SK-N-MC (cell line): ENCODE measurements around the gene CCDC159.

ENCODE experiments used
- DNase-seq: peaks from one replicate; pipeline ENCODE4 v3.0.0-alpha.2; 2011; ENCODE audit warnings: low read depth, low spot score
- H3K27ac ChIP-seq: fragments of 200-600 bp; sonication (generic); 2 replicates; pipeline ENCODE4 v1.5.1; 2016; ENCODE audit warnings: mixed run types
- H3K36me3 ChIP-seq: fragments of 200-600 bp; sonication (generic); 2 replicates; pipeline ENCODE4 v1.6.1; 2017; ENCODE audit warnings: antibody characterized with exemption, low read length, mixed read lengths; ENCODE audit not compliant: insufficient read depth
- H3K4me3 ChIP-seq: fragments of 200-600 bp; sonication (generic); 2 replicates; pipeline ENCODE4 v1.5.1; 2016
- H3K9ac ChIP-seq: fragments of 200-600 bp; sonication (generic); 2 replicates; pipeline ENCODE4 v1.8.0; 2017; ENCODE audit warnings: mixed run types, mixed read lengths; ENCODE audit not compliant: insufficient read length
- H3K9me3 ChIP-seq: fragments of 200-600 bp; sonication (generic); 2 replicates; pipeline ENCODE4 v1.6.1; 2017; ENCODE audit warnings: low read depth, mild to moderate bottlenecking, antibody characterized with exemption, low read length, moderate library complexity, mixed read lengths
- EZH2 ChIP-seq: fragments of 200-600 bp; sonication (generic); IDR thresholded peaks from one replicate; pipeline ENCODE4 v1.6.1; 2017; ENCODE audit warnings: antibody characterized with exemption
- FOXP2 ChIP-seq: optimal IDR thresholded peaks from 2 replicates; pipeline ENCODE3; 2011; ENCODE audit warnings: mild to moderate bottlenecking, moderate library complexity; ENCODE audit not compliant: insufficient read depth; ENCODE audit errors: extremely low read length, control extremely low read depth
- POLR2AphosphoS5 ChIP-seq: IDR thresholded peaks from 2 replicates; pipeline ENCODE4 v1.6.1; 2012; ENCODE audit warnings: mild to moderate bottlenecking, low read depth, low read length, borderline replicate concordance

CCDC159 gene

GRCh38 chr19:11361771-11362731, 15.7 kb downstream of the CCDC159 start:
- TF ChIP-seq EZH2 (no peak), POLR2AphosphoS5 (no peak), FOXP2 (no peak)
- no peak overlapping the region for H3K27ac ChIP-seq
- no peaks in the 10 kb centered on the region for H3K9me3 ChIP-seq
- H3K4me3 ChIP-seq: no peak overlapping the region
- no peaks in the 10 kb centered on the region for H3K36me3 ChIP-seq
- H3K9ac ChIP-seq: no peak overlapping the region
- DNase-seq: no peak

DNA sequence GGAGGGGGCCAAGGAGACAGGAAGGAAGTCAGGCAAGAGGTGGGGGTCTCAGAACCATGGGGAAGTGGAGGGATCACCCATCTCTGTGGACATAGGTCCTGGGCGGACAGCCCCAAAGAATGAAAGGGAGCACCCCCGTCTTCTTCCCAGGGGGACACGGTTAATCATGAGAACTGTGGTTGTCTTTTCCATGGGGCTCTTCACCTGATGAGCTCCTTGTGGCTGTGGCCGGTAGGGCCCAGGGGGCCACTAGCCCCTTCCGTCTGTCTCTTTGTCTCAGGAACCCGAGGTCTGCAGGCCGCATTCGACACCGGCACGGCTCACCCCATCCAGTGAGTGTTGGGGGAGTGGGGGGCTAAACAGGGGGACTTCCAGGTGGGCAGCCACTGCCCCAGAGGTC, 17.6 kb downstream of the CCDC159 start:
- Histone ChIP-seq H3K36me3 (no peaks in the 10 kb centered on the region), H3K4me3 (no peak overlapping the region), H3K9ac (no peak overlapping the region), H3K9me3 (no peaks in the 10 kb centered on the region), H3K27ac (no peak overlapping the region)
- TF ChIP-seq POLR2AphosphoS5 (no peak), EZH2 (no peak), FOXP2 (no peak)
- DNase-seq: no peak

DNA sequence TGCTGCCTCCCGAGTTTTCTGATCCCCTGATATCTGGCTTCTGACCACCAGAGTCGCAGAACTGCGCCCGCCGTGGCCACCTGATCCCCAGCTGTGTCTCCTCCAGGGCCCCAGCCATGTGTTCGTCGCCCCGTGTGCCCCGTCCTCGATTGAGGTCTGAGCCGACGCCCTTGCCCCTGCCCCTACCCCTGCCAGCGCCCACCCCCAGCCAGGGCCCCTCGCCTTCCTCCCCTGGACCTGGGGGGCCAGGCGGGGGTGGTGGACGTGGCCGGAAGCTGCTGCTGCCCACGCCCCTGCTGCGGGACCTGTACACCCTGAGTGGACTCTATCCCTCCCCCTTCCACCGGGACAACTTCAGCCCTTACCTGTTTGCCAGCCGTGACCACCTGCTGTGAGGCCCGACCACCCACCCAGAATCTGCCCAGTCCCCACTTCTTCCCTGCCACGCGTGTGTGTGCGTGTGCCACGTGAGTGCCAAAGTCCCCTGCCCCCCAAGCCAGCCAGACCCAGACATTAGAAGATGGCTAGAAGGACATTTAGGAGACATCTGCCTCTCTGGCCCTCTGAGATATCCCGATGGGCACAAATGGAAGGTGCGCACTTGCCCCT, 18.1 kb downstream of the CCDC159 start:
- no peaks in the 10 kb centered on the region for H3K36me3 ChIP-seq
- no peak overlapping the region for H3K9ac ChIP-seq
- TF ChIP-seq EZH2 (no peak), FOXP2 (no peak), POLR2AphosphoS5 (no peak)
- H3K27ac ChIP-seq: no peak overlapping the region
- H3K9me3 ChIP-seq: no peaks in the 10 kb centered on the region
- DNase-seq: no peak
- no peak overlapping the region for H3K4me3 ChIP-seq

DNA sequence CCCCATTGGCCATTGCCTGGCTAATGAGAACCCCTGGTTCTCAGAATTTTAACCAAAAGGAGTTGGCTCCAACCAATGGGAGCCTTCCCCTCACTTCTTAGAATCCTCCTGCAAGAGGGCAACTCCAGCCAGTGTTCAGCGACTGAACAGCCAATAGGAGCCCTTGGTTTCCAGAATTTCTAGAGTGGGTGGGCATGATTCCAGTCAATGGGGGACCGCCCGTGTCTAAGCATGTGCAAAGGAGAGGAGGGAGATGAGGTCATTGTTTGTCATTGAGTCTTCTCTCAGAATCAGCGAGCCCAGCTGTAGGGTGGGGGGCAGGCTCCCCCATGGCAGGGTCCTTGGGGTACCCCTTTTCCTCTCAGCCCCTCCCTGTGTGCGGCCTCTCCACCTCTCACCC, 18.6 kb downstream of the CCDC159 start:
- no peak overlapping the region for H3K27ac ChIP-seq
- H3K9ac ChIP-seq: no peak overlapping the region
- no peaks in the 10 kb centered on the region for H3K36me3 ChIP-seq
- no peak overlapping the region for H3K4me3 ChIP-seq
- no peak for TF ChIP-seq FOXP2
- TF ChIP-seq EZH2: no peak
- no peak for TF ChIP-seq POLR2AphosphoS5
- no peaks in the 10 kb centered on the region for H3K9me3 ChIP-seq
- no peak for DNase-seq

GRCh38 chr19:11365557-11366117, 19.3 kb downstream of the CCDC159 start:
- Histone ChIP-seq H3K36me3 (no peaks in the 10 kb centered on the region), H3K9ac (no peak overlapping the region), H3K4me3 (no peak overlapping the region), H3K9me3 (no peaks in the 10 kb centered on the region), H3K27ac (no peak overlapping the region)
- TF ChIP-seq FOXP2: no peak
- TF ChIP-seq EZH2: no peak
- TF ChIP-seq POLR2AphosphoS5: no peak
- no peak for DNase-seq

DNA sequence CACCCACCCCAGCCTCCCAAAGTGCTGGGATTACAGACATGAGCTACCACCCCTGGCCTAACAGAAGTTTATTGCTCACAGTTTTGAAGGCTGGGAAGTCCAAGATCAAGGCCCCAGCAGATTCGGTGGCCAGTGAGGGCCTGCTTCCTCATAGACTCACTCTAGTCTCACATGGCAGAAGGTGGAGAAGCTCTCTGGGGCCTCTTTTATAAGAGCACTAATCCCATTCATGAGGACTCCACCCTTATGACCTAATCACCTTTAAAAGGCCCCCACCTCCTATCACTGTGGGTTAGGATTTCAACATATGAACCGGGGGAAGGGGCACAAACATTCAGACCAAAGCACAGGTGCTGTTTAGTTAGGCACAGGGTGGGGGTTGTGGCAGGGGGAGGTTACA, 21.2 kb downstream of the CCDC159 start:
- H3K36me3 ChIP-seq: no peaks in the 10 kb centered on the region
- no peak overlapping the region for H3K4me3 ChIP-seq
- no peak for DNase-seq
- H3K9ac ChIP-seq: no peak overlapping the region
- TF ChIP-seq FOXP2: no peak
- no peak for TF ChIP-seq POLR2AphosphoS5
- TF ChIP-seq EZH2: no peak
- no peak overlapping the region for H3K27ac ChIP-seq
- H3K9me3 ChIP-seq: no peaks in the 10 kb centered on the region

GRCh38 chr19:11370744-11371143, 24.4 kb downstream of the CCDC159 start:
- H3K36me3 ChIP-seq: no peaks in the 10 kb centered on the region
- H3K4me3 ChIP-seq: no peak overlapping the region
- H3K9me3 ChIP-seq: no peaks in the 10 kb centered on the region
- DNase-seq: no peak
- H3K27ac ChIP-seq: no peak overlapping the region
- TF ChIP-seq FOXP2 (no peak), EZH2 (no peak), POLR2AphosphoS5 (no peak)
- no peak overlapping the region for H3K9ac ChIP-seq

DNA sequence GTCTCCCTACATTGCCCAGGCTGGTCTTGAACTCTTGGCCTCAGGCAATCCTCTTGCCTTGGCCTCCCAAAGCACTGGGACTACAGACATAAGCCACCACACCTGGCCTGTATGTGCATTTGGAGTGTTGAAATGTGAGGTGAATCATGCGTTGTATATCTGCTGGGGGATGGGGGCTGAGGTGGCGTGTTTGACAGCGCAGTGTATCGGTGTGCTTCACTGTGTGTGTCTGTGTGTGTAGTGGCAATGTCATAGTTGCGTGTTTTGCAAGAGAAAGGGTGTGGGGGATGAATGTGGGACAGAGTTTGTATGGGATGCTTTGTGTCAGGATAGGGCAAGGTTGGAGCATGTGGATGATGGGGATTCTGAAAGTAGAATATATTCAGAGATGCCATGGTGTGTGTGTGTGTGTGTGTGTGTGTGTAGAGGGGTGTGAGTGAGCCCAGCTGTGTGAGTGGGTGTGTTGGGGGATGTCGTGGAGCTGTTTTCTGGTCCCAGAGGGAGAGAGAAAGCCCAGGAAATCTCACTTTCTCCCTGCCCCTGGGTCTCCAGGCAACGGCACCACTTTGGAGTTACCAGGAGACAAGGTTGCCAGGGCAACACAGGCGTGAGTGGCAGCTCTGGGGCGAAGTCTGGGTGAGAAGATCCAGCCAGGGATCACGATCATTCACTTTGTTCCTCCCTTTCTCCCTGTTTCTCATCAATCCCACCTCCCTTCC, 27.0 kb downstream of the CCDC159 start:
- Histone ChIP-seq H3K27ac (no peak overlapping the region), H3K9me3 (no peaks in the 10 kb centered on the region), H3K4me3 (no peak overlapping the region), H3K36me3 (peaks cover 5% of the 10 kb centered on the region; the same call in 1 of the 2 replicates), H3K9ac (no peak overlapping the region)
- no peak for DNase-seq
- TF ChIP-seq EZH2 (no peak), FOXP2 (no peak), POLR2AphosphoS5 (no peak)
